ENCODE data around the gene KCNQ1OT1. TPM values are rescaled to one million over a fixed set of nuclear protein-coding genes. Genes with fewer than 3 reads are reported as not detected.
A peak's percentile ranks its signal among the peaks of the same experiment; 100 is the strongest.

KCNQ1OT1 gene
- total RNA-seq, 1 donor: 5.1 TPM

DNA sequence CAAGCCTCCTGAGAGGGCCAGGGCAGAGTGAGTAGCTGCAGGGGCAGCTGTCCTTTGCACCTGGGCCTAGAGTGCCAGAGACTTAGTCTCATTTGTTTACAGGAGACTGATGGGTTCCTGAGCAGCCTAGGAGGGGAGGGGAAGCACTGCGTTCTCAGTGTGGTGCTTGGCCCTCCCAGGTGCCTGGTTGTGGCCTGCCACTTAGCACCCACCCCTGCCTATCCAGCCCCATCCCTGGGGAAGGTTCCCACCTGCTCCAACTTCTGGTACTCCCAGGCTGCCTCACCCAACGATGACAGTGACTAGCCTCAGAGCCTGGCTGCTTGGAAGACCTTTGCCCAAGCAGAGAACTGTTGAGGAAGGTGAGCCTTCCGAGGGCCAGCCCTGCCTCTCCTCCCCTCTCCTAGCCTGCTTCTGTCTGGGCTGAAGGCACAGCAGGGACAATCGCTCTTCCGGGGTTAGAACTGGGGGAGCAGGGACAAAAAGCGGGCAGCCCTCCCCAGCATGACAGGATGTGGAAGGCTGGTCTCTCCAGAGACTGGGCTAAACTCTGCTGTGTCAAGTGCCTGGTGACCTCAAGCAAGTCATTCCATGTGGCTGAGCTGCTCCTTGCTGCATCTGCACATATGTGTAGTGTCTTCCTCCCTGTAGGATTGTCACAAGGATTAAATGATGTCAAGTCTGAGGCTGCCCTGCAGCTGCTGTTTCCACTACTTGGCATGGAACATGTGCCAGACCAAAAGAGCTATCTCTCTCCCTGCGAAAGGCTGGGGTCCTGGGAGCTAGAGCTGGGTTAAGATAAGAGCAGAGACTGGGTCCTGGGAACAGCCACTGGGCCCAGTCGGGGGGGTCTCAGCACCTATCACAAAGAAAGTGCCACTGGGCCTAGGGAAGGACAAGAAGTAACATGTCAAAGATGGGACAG, 9.9 kb downstream of the KCNQ1OT1 start:
- peak; percentile 37 for DNase-seq (ENCODE audit: insufficient read length, low spot score, missing footprints)
- TF ChIP-seq, protein P1, sequence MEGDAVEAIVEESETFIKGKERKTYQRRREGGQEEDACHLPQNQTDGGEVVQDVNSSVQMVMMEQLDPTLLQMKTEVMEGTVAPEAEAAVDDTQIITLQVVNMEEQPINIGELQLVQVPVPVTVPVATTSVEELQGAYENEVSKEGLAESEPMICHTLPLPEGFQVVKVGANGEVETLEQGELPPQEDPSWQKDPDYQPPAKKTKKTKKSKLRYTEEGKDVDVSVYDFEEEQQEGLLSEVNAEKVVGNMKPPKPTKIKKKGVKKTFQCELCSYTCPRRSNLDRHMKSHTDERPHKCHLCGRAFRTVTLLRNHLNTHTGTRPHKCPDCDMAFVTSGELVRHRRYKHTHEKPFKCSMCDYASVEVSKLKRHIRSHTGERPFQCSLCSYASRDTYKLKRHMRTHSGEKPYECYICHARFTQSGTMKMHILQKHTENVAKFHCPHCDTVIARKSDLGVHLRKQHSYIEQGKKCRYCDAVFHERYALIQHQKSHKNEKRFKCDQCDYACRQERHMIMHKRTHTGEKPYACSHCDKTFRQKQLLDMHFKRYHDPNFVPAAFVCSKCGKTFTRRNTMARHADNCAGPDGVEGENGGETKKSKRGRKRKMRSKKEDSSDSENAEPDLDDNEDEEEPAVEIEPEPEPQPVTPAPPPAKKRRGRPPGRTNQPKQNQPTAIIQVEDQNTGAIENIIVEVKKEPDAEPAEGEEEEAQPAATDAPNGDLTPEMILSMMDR (IDR thresholded peaks at IDR 0.05; ENCODE audit: extremely low read depth, low read depth, low read length): no peak

DNA sequence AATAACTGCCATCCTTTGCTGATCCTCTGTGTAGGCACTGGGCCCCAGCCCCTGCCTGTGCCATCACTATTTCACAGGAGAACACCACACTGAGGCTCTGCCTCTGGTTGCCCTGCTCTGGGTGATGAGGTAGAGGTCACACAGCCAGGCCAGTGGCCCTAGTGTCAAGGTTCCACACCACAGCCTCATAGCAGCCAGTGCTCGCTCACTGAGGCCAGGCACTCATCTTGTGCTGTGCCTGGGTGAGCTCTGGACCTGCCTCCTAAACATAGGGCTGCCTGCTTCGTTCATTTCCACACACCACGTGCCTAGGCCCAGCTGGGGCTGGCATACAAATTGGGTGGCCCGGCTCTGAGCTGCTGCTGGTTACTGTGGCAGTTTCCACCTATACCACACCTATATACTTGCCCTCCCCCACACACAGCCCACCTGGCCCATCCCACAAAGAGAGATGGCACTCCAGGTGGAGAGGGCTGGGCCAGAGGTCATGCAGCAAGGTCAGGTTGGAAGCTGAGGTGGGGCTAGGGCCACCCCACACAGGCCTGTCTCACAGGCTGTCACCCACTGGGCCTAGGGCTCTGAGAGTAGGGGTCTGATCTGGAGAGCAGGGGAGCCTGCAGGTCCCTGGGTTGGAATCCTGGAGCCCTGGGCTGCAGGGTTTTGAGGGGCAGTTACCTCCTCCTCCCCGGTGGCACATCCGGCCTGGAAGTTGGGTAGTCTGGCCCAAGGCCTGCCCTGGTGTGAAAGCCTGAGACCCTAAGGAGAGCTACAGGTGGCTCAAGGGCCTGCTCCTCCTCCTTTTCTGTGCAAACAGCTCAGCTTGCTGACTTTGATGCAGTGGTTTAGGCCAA, 11.2 kb downstream of the KCNQ1OT1 start:
- Histone ChIP-seq H3K27ac (ENCODE audit: low read depth, low read length) (no peak overlapping the region), H3K36me3 (ENCODE audit: insufficient read depth, low read length) (peaks cover 20% of the 10 kb centered on the region), H3K9me3 (ENCODE audit: low read depth, low read length) (no peaks in the 10 kb centered on the region), H3K27me3 (ENCODE audit: insufficient read depth, low read length) (no peaks in the 10 kb centered on the region), H4K20me1 (ENCODE audit: insufficient read depth, low read length) (peaks cover 91% of the 10 kb centered on the region), H3K4me2 (ENCODE audit: insufficient read depth, low read length) (no peak overlapping the region), H2AFZ (ENCODE audit: low read length) (no peak overlapping the region), H3K4me1 (ENCODE audit: insufficient read depth, low read length) (peaks cover 3% of the 10 kb centered on the region), H3K79me2 (ENCODE audit: insufficient read depth, low read length) (peaks cover 100% of the 10 kb centered on the region), H3K4me3 (ENCODE audit: insufficient read depth, low read length) (no peak overlapping the region)
- peak; percentile 61 for DNase-seq (ENCODE audit: insufficient read length, low spot score, missing footprints)
- TF ChIP-seq, protein P1 (IDR thresholded peaks at IDR 0.05; ENCODE audit: extremely low read depth, low read depth, low read length): no peak

More for the DNA sequence above, 9.9 kb downstream of the KCNQ1OT1 start:
- H3K36me3 ChIP-seq (ENCODE audit: insufficient read depth, low read length): peaks cover 14% of the 10 kb centered on the region
- peaks cover 7% of the 10 kb centered on the region for H3K4me1 ChIP-seq (ENCODE audit: insufficient read depth, low read length)
- H3K4me2 ChIP-seq (ENCODE audit: insufficient read depth, low read length): no peak overlapping the region
- H3K9me3 ChIP-seq (ENCODE audit: low read depth, low read length): no peaks in the 10 kb centered on the region
- peaks cover 100% of the 10 kb centered on the region for H3K79me2 ChIP-seq (ENCODE audit: insufficient read depth, low read length)
- H4K20me1 ChIP-seq (ENCODE audit: insufficient read depth, low read length): peaks cover 89% of the 10 kb centered on the region
- no peak overlapping the region for H3K27ac ChIP-seq (ENCODE audit: low read depth, low read length)
- no peak overlapping the region for H3K4me3 ChIP-seq (ENCODE audit: insufficient read depth, low read length)
- H3K27me3 ChIP-seq (ENCODE audit: insufficient read depth, low read length): no peaks in the 10 kb centered on the region
- H2AFZ ChIP-seq (ENCODE audit: low read length): no peak overlapping the region

DNA sequence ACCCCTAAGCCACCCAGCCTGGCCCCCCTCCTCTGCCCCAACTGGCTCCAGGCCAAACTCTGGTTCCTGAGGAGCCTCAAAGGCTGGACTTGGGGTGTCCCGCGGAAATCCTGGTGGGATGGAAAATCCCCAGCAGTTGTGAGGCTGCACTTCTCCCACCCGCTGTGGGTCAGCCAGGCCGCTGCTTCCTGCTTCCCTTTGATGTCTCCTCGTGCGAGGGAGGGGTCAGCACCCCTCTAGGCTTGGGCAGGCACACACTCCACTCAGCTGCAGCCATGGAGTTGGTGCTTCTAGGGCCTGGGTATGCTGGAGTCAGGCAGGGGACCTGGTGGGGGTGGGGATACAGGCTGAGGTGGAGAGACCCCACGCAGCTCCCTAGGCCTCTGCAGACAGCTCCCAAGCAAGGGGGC, 12.0 kb downstream of the KCNQ1OT1 start:
- Histone ChIP-seq H3K4me1 (ENCODE audit: insufficient read depth, low read length) (peaks cover 3% of the 10 kb centered on the region), H3K4me2 (ENCODE audit: insufficient read depth, low read length) (no peak overlapping the region), H3K79me2 (ENCODE audit: insufficient read depth, low read length) (peaks cover 100% of the 10 kb centered on the region), H3K4me3 (ENCODE audit: insufficient read depth, low read length) (no peak overlapping the region), H3K36me3 (ENCODE audit: insufficient read depth, low read length) (peaks cover 20% of the 10 kb centered on the region), H3K9me3 (ENCODE audit: low read depth, low read length) (no peaks in the 10 kb centered on the region), H3K27me3 (ENCODE audit: insufficient read depth, low read length) (no peaks in the 10 kb centered on the region), H2AFZ (ENCODE audit: low read length) (no peak overlapping the region), H4K20me1 (ENCODE audit: insufficient read depth, low read length) (peaks cover 91% of the 10 kb centered on the region), H3K27ac (ENCODE audit: low read depth, low read length) (no peak overlapping the region)
- TF ChIP-seq, protein P1 (IDR thresholded peaks at IDR 0.05; ENCODE audit: extremely low read depth, low read depth, low read length): no peak
- DNase-seq (ENCODE audit: insufficient read length, low spot score, missing footprints): peak; percentile 59

DNA sequence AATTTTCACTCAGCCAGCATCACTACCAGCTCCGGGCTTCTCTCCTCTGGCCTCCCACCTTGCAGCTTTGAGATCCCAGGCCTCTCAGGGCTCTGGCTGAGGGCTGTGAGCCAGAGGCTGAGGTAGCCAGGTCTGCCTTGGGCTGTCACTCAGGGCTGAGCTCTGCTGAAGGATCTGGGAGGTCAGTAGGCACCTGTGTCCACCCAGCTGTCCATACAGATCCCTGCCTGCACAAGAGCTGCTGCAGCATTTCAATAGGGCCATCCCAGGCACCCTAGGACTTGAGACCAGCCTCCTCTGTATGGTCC, 12.6 kb downstream of the KCNQ1OT1 start:
- DNase-seq (ENCODE audit: insufficient read length, low spot score, missing footprints): no peak
- Histone ChIP-seq H3K36me3 (ENCODE audit: insufficient read depth, low read length) (peaks cover 19% of the 10 kb centered on the region), H4K20me1 (ENCODE audit: insufficient read depth, low read length) (peaks cover 89% of the 10 kb centered on the region), H3K9me3 (ENCODE audit: low read depth, low read length) (no peaks in the 10 kb centered on the region), H3K27ac (ENCODE audit: low read depth, low read length) (no peak overlapping the region), H3K27me3 (ENCODE audit: insufficient read depth, low read length) (no peaks in the 10 kb centered on the region), H3K4me2 (ENCODE audit: insufficient read depth, low read length) (no peak overlapping the region), H3K4me1 (ENCODE audit: insufficient read depth, low read length) (peaks cover 3% of the 10 kb centered on the region), H3K79me2 (ENCODE audit: insufficient read depth, low read length) (peaks cover 100% of the 10 kb centered on the region), H3K4me3 (ENCODE audit: insufficient read depth, low read length) (no peak overlapping the region), H2AFZ (ENCODE audit: low read length) (no peak overlapping the region)
- TF ChIP-seq, protein P1 (IDR thresholded peaks at IDR 0.05; ENCODE audit: extremely low read depth, low read depth, low read length): no peak

All from osteoblast (primary cell).